Activated CD4-positive, alpha-beta T cell treated with anti-CD3 and anti-CD28 coated beads for 4 hours (primary cell): ENCODE results near the gene COBL.

Experiments
- DNase-seq, 2 donors: peaks; one replicate each; pipeline ENCODE4 v3.0.0-alpha.2; 2020

Gene COBL

GRCh38 chr7:51270965-51271364, 45.6 kb downstream of the COBL start:
- no peak for DNase-seq

GRCh38 chr7:51269911-51270310, 46.7 kb downstream of the COBL start:
- no peak for DNase-seq

- no peak for DNase-seq
These were observed 47.3 kb downstream of the COBL start for GRCh38 chr7:51269321-51269720.

GRCh38 chr7:51268859-51269258, 47.8 kb downstream of the COBL start:
- DNase-seq = no peak

GRCh38 chr7:51267169-51267568, 49.4 kb downstream of the COBL start:
- no peak for DNase-seq

- no peak for DNase-seq
These were observed 51.3 kb downstream of the COBL start for GRCh38 chr7:51265066-51265907.

- DNase-seq = no peak
These were observed 52.8 kb downstream of the COBL start for GRCh38 chr7:51263631-51264484.

GRCh38 chr7:51262796-51263531, 53.6 kb downstream of the COBL start:
- no peak for DNase-seq

- no peak for DNase-seq
These were observed 54.4 kb downstream of the COBL start for GRCh38 chr7:51261950-51262795.

- no peak for DNase-seq
These were observed 55.3 kb downstream of the COBL start for GRCh38 chr7:51261117-51261835.

- DNase-seq = no peak
These were observed 56.1 kb downstream of the COBL start for GRCh38 chr7:51260516-51260915.

- DNase-seq = no peak
These were observed 56.8 kb downstream of the COBL start for GRCh38 chr7:51259766-51260165.

- no peak for DNase-seq
These were observed 59.7 kb downstream of the COBL start for GRCh38 chr7:51256916-51257315.

GRCh38 chr7:51256209-51256781, 60.3 kb downstream of the COBL start:
- DNase-seq = no peak

GRCh38 chr7:51255536-51256208, 60.9 kb downstream of the COBL start:
- DNase-seq = no peak

GRCh38 chr7:51255036-51255435, 61.6 kb downstream of the COBL start:
- no peak for DNase-seq

GRCh38 chr7:51253157-51253556, 63.5 kb downstream of the COBL start:
- DNase-seq = no peak

GRCh38 chr7:51251290-51251689, 65.3 kb downstream of the COBL start:
- no peak for DNase-seq

GRCh38 chr7:51250512-51250911, 66.1 kb downstream of the COBL start:
- DNase-seq = no peak

- DNase-seq = no peak
These were observed 66.6 kb downstream of the COBL start for GRCh38 chr7:51249991-51250390.
